AG09309 (cell line): ENCODE results near the gene CACNA2D2.

ENCODE experiments used
- DNase-seq: peaks from one replicate; pipeline ENCODE4 v3.0.0-alpha.2; 2010; ENCODE audit warnings: low read depth
- H3K4me3 ChIP-seq: 2 replicates; pipeline ENCODE4 v1.5.1; 2011; ENCODE audit warnings: mild to moderate bottlenecking, low read depth, low read length, moderate library complexity; ENCODE audit not compliant: control insufficient read depth
- CTCF ChIP-seq: IDR thresholded peaks from 2 replicates; pipeline ENCODE4 v1.5.1; 2011; ENCODE audit warnings: mild to moderate bottlenecking, low read depth, low read length, inconsistent platforms; ENCODE audit not compliant: insufficient read depth, control insufficient read depth; ENCODE audit errors: missing control alignments

Gene CACNA2D2

GRCh38 chr3:50369012-50369670 lies 134.3 kb downstream of the CACNA2D2 start:
- H3K4me3 ChIP-seq, result no peak overlapping the region
- DNase-seq, result no peak
- TF ChIP-seq CTCF, result no peak

- H3K4me3 ChIP-seq, result no peak overlapping the region
- no peak for DNase-seq
- TF ChIP-seq CTCF, result no peak
Measured at GRCh38 chr3:50365842-50366220, 137.6 kb downstream of the CACNA2D2 start.

- TF ChIP-seq CTCF, result no peak
- no peak for DNase-seq
- H3K4me3 ChIP-seq, result peak overlapping the region; percentile 38
Measured at GRCh38 chr3:50365080-50365841, 138.2 kb downstream of the CACNA2D2 start.

- TF ChIP-seq CTCF, result no peak
- peak overlapping the region; percentile 38 for H3K4me3 ChIP-seq
- DNase-seq, result no peak
Measured at GRCh38 chr3:50364573-50365079, 138.8 kb downstream of the CACNA2D2 start.

- peak overlapping the region; percentile 8 for H3K4me3 ChIP-seq
- no peak for TF ChIP-seq CTCF
Measured at GRCh38 chr3:50359760-50360110, 143.7 kb downstream of the CACNA2D2 start.

GRCh38 chr3:50358911-50359759 lies 144.3 kb downstream of the CACNA2D2 start, which contains the start of gene TMEM115:
TSS of gene TMEM115 (minus strand) at chr3:50359521. CDS start at chr3:50359063, 458 bp downstream.
- DNase-seq, result peak; percentile 96
- TF ChIP-seq CTCF, result no peak
- peak within 1 kb of the TSS; percentile 64 for H3K4me3 ChIP-seq

More at GRCh38 chr3:50359760-50360110, 143.7 kb downstream of the CACNA2D2 start:
- DNase-seq, result no peak
